BJ (cell line): Measurements from ENCODE around the gene ACSS2. TPM values are rescaled to one million over a fixed set of nuclear protein-coding genes. Genes with fewer than 3 reads are reported as not detected.

Experiments used
- CTCF ChIA-PET: fragments of 350-600 bp; formaldehyde crosslinking; extraction: SDS; loops from one replicate; lab custom pipeline; 2021; ENCODE audit warnings: antibody characterized with exemption, inconsistent platforms; lab: Yijun Ruan, JAX
- POLR2A ChIA-PET: fragments of 300-600 bp; sonication (Branson Sonifier 250); formaldehyde crosslinking; extraction: SDS; loops from one replicate; lab custom pipeline; 2021; ENCODE audit warnings: antibody characterized with exemption; lab: Charles Lee
- DNase-seq: peaks from one replicate; pipeline ENCODE4 v3.0.0-alpha.2; 2011; ENCODE audit warnings: low read depth
- H3K27me3 ChIP-seq: 2 replicates; pipeline ENCODE4 v1.6.0; 2011; ENCODE audit warnings: low read length; ENCODE audit not compliant: control insufficient read depth, insufficient read depth
- H3K36me3 ChIP-seq: 2 replicates; pipeline ENCODE4 v1.5.1; 2011; ENCODE audit warnings: low read length; ENCODE audit not compliant: control insufficient read depth, insufficient read depth
- H3K4me3 ChIP-seq: 2 replicates; pipeline ENCODE4 v1.5.1; 2011; ENCODE audit warnings: low read depth, mild to moderate bottlenecking, control low read depth, low read length
- polyA plus RNA-seq: library from polyadenylated mRNA; depleted of rRNA; stranded (reverse); fragments of >200 nt; gene quantifications from 2 replicates; pipeline ENCODE4 v1.2.3, GENCODE V29; 2011; rRNA removed
- TF ChIP-seq, protein P1 (sequence below): IDR thresholded peaks from 2 replicates; pipeline ENCODE4 v1.5.1; 2011; ENCODE audit warnings: low read depth, mild to moderate bottlenecking, control low read depth, inconsistent platforms, low read length, moderate library complexity; ENCODE audit not compliant: insufficient read depth

Gene ACSS2
- polyA plus RNA-seq, 1 experiment = 32.1 TPM

DNA sequence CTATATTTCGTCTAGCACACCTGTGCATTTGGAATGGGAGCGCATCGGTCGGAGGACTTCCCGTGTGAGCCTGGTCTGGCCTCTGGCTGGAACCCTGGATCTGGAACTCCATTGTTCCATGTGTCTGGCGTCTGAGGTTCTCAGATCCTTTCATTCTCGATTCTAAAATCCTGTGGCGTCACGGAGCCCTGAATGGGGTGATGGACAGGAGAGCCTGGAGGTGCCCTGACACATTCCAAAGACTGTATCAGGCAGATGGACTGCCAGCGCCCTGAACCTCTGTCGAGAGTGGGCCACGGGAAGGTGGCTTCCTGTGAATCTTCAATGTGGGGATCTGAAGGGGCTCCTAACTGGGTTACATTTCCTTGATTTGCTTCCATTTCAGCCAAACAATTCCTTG lies 99.9 kb downstream of the ACSS2 start:
- no peak for DNase-seq
- Histone ChIP-seq H3K4me3 (no peak overlapping the region), H3K36me3 (no peaks in the 10 kb centered on the region), H3K27me3 (0 out of 2 replicates have a peak, but pooled peaks cover 5% of the 10 kb centered on the region)
- TF ChIP-seq, protein P1, sequence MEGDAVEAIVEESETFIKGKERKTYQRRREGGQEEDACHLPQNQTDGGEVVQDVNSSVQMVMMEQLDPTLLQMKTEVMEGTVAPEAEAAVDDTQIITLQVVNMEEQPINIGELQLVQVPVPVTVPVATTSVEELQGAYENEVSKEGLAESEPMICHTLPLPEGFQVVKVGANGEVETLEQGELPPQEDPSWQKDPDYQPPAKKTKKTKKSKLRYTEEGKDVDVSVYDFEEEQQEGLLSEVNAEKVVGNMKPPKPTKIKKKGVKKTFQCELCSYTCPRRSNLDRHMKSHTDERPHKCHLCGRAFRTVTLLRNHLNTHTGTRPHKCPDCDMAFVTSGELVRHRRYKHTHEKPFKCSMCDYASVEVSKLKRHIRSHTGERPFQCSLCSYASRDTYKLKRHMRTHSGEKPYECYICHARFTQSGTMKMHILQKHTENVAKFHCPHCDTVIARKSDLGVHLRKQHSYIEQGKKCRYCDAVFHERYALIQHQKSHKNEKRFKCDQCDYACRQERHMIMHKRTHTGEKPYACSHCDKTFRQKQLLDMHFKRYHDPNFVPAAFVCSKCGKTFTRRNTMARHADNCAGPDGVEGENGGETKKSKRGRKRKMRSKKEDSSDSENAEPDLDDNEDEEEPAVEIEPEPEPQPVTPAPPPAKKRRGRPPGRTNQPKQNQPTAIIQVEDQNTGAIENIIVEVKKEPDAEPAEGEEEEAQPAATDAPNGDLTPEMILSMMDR = no peak
- ChIA-PET CTCF (no interaction called here), POLR2A (no interaction called here)

Other genes with a start within 250 kb of the ACSS2 start
- 35.2 and 45.3 TPM in 2 replicates for gene PIGU, start 199.5 kb upstream of the ACSS2 start, polyA plus RNA-seq
- 4.6 and 5.1 TPM in 2 replicates for gene TP53INP2, start 172.3 kb upstream of the ACSS2 start, polyA plus RNA-seq
- gene NCOA6, start 51.0 kb upstream of the ACSS2 start, polyA plus RNA-seq = 12.5 and 14.0 TPM in 2 replicates
- 16.4 and 28.6 TPM in 2 replicates for gene GGT7, start 3.8 kb upstream of the ACSS2 start, polyA plus RNA-seq
- 85.9 and 110 TPM in 2 replicates for gene GSS, start 79.2 kb downstream of the ACSS2 start, polyA plus RNA-seq
- gene MYH7B, start 79.3 kb downstream of the ACSS2 start, polyA plus RNA-seq = 0.01 and 0.05 TPM in 2 replicates
- gene TRPC4AP, start 216.2 kb downstream of the ACSS2 start, polyA plus RNA-seq = 95.9 and 111 TPM in 2 replicates